ENCODE data around the gene ZNF862. TPM values are rescaled to one million over a fixed set of nuclear protein-coding genes. Genes with fewer than 3 reads are reported as not detected.

The ZNF862 gene
- total RNA-seq, 1 donor from 2014 or later, result 8.0 TPM

DNA sequence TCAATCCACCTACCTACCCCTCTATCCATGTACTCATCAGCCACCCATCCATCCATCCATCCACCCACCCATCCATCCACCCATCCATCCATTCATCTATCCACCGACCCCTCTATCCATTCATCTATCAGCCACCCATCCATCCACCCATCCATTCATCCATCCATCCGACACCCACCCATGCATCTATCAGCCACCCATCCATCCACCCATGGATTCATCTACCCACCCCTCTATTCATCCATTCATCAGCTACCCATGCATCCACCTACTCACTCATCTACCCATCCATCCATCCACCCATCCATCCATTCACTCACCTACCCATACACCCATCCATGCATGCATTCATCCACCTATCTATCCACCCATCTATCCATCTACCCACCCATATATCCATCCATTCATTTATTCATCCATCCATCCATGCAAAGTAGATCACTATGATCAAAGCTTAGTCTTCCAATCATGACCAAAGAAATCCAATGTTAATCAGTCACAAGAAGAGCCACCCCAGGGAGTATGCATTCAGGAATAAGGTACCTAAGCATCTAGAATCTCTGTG is 37.1 kb upstream of the ZNF862 start:
- no peak for DNase-seq (ENCODE audit: low read depth)
- TF ChIP-seq, protein P1, sequence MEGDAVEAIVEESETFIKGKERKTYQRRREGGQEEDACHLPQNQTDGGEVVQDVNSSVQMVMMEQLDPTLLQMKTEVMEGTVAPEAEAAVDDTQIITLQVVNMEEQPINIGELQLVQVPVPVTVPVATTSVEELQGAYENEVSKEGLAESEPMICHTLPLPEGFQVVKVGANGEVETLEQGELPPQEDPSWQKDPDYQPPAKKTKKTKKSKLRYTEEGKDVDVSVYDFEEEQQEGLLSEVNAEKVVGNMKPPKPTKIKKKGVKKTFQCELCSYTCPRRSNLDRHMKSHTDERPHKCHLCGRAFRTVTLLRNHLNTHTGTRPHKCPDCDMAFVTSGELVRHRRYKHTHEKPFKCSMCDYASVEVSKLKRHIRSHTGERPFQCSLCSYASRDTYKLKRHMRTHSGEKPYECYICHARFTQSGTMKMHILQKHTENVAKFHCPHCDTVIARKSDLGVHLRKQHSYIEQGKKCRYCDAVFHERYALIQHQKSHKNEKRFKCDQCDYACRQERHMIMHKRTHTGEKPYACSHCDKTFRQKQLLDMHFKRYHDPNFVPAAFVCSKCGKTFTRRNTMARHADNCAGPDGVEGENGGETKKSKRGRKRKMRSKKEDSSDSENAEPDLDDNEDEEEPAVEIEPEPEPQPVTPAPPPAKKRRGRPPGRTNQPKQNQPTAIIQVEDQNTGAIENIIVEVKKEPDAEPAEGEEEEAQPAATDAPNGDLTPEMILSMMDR (conservative IDR thresholded peaks at IDR 0.05; ENCODE audit: low read depth, low read length), result no peak
- no peak overlapping the region for H3K4me3 ChIP-seq (ENCODE audit: low read depth, low read length)

DNA sequence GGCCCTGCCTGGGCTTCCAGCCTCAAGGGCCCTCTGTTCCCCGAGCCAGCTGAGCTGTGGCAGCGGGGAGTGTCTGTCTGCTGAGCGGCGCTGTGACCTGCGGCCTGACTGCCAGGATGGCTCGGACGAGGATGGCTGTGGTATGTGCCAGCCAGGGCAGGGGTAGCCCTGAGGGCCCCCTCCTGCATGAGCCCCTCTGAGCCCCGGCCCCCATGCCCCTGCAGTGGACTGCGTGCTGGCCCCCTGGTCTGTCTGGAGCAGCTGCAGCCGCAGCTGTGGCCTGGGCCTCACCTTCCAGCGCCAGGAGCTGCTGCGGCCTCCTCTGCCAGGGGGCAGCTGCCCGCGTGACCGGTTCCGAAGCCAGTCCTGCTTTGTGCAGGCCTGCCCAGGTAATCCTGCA is 36.4 kb upstream of the ZNF862 start:
- no peak for DNase-seq (ENCODE audit: low read depth)
- H3K4me3 ChIP-seq (ENCODE audit: low read depth, low read length), result no peak overlapping the region
- TF ChIP-seq, protein P1 (conservative IDR thresholded peaks at IDR 0.05; ENCODE audit: low read depth, low read length), result no peak

DNA sequence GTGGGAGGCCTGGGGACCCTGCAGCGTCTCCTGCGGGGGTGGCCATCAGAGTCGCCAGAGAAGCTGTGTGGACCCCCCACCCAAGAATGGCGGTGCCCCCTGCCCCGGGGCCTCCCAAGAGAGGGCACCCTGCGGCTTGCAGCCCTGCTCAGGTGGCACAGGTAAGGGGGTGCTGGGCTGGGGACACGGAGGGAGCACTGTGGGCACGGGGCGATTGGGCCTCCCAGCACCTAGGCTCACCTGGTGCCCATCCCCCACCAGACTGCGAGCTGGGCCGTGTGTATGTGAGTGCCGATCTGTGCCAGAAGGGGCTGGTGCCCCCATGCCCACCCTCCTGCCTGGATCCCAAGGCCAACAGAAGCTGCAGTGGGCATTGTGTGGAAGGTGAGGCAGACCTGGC is 35.2 kb upstream of the ZNF862 start:
- TF ChIP-seq, protein P1 (conservative IDR thresholded peaks at IDR 0.05; ENCODE audit: low read depth, low read length), result no peak
- no peak overlapping the region for H3K4me3 ChIP-seq (ENCODE audit: low read depth, low read length)
- DNase-seq (ENCODE audit: low read depth), result no peak

DNA sequence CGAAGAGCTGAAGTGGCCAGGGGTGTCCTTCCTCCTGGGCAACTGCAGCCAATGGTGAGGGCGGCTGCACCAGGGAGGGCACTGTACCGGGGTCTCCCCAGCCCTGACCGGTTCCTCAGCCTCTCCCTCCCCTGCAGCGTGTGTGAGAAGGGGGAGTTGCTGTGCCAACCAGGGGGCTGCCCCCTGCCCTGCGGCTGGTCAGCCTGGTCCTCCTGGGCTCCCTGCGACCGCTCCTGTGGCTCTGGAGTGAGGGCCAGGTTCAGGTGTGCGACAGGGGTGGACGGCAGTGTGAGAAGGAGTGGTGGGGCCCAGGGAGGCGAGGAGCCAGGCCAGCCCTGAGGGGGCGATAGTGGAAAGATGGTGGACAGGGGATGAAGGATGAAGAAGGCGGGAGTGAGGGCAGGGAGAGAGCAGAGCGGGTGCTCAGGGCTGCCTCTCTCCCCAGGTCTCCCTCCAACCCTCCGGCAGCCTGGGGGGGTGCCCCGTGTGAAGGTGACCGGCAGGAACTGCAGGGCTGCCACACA is 34.6 kb upstream of the ZNF862 start:
- H3K4me3 ChIP-seq (ENCODE audit: low read depth, low read length), result no peak overlapping the region
- DNase-seq (ENCODE audit: low read depth), result no peak
- TF ChIP-seq, protein P1 (conservative IDR thresholded peaks at IDR 0.05; ENCODE audit: low read depth, low read length), result no peak

DNA sequence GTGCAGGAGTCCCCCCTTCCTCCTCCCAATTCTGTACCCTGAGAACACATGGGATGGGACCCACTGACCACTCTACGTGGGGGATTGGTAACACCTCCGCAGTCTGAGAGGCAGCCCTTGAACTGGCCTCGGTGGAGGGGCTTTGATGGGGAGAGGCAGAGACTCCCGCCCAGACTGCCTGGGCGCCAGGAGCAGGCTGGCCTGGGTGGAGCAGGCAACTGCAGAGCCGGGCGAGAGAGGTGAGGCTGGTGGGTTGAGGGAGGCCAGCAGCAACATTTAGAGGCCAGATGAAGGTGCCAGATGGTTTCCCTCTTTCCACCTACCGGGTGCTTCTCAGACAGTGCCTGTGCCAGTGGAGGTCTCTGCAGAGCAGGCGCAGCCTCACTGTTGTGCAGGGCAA is 34.1 kb upstream of the ZNF862 start:
- H3K4me3 ChIP-seq (ENCODE audit: low read depth, low read length), result no peak overlapping the region
- DNase-seq (ENCODE audit: low read depth), result no peak
- TF ChIP-seq, protein P1 (conservative IDR thresholded peaks at IDR 0.05; ENCODE audit: low read depth, low read length), result no peak

DNA sequence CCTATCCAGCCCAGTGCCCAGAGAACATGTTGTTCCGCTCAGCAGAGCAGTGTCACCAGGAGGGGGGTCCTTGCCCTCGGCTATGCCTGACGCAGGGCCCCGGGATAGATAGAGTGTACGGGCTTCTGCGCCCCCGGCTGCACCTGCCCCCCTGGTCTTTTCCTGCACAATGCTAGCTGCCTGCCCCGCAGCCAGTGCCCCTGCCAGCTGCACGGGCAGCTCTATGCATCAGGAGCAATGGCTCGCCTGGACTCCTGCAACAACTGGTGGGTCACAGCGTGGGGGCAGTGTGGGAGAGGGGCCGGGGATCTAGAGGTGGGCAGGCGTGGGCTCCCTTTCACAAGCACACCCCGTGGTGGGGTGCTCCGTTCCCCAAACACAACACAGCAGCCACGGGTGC is 31.4 kb upstream of the ZNF862 start:
- TF ChIP-seq, protein P1 (conservative IDR thresholded peaks at IDR 0.05; ENCODE audit: low read depth, low read length), result no peak
- H3K4me3 ChIP-seq (ENCODE audit: low read depth, low read length), result no peak overlapping the region
- no peak for DNase-seq (ENCODE audit: low read depth)

DNA sequence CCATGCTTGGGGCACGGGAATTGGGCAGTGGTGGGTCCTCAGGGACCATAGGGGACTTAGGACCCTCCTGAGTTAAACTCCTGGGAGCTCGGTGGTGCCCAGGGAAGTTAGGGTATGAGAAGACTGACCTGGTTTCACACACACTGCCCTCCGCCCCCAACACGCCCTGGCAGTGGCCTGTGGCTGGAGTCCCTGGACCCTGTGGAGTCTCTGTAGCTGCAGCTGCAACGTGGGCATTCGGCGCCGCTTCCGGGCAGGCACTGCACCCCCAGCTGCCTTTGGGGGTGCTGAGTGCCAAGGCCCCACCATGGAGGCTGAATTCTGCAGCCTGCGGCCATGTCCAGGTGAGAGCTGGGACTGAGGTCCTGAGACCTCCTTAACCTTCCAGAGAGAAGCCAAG is 29.9 kb upstream of the ZNF862 start:
- no peak for DNase-seq (ENCODE audit: low read depth)
- TF ChIP-seq, protein P1 (conservative IDR thresholded peaks at IDR 0.05; ENCODE audit: low read depth, low read length), result no peak
- no peak overlapping the region for H3K4me3 ChIP-seq (ENCODE audit: low read depth, low read length)

Data from epithelial cell of proximal tubule (primary cell).